ENCODE measurements around the gene ZSCAN16. TPM values are rescaled to one million over a fixed set of nuclear protein-coding genes. Genes with fewer than 3 reads are reported as not detected.

Gene ZSCAN16
- total and polyA plus RNA-seq, 5 donors from 2014 or later: 8.0 to 26.5 (median 13.0) TPM

DNA sequence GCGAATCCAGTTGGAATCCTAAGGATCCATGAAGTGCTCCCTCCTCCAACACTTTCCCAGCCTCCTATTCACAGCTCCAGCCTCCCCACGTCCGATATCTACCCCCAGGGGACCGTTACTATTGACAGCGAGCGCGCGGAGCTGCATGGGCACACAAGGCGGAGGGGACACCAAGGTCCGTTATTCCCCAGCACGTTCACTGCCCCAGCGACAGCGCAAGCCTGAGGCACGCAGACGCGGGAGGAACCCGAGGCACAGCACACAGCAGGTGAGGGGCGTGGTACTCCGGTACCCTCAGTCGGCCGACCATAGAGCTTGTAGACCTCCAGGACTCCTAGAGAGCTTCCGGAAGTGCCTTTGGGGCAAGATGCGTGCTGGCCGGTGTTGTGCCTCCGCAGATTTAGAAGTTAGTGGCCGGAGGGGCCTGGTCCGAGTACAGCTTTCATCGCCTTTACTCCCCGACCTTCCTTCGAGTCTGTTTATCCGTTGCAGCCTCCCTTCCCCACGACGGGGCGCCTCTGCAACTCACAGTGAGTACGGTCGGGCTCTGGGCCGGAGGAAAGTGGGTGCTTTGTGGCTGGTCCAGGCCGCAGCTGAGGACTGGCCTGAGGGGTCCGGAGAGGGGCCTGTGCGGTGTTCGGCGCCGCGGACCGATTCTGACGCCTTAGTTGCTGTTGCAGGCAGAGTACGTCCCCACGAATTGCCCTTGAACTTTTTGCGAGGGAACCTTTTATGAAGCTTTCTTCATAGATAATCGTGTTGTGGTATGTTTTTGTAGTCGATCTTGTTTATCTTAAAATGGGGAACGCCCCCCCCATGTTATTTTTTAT, 17.3 kb downstream of the ZSCAN16 start, which contains the start of gene ZKSCAN8:
Gene ZKSCAN8, plus strand, starts transcription at position 384 of the 830 bp plus-strand sequence. CDS start 6,525 bp downstream, outside the sequence.
- Mint-ChIP-seq H3K4me3 (peak within 1 kb of the TSS; percentile 95 to 97 (median 97)), H3K4me1 (peaks cover 35 to 70% (median 52%) of the 10 kb centered on the region in 4 donors), H3K36me3 (peaks cover 14% of the 10 kb centered on the region), H3K27ac (peak within 1 kb of the TSS; percentile 93 to 98 (median 95)), H3K27me3 (no peaks in the 10 kb centered on the region), H3K9me3 (no peaks in the 10 kb centered on the region)
- peaks cover 57% of the 10 kb centered on the region for H3K4me1 ChIP-seq (ENCODE audit: control insufficient read depth, insufficient read depth, low read length, poor library complexity, severe bottlenecking)
- peaks cover 3% of the 10 kb centered on the region for H3K36me3 ChIP-seq (ENCODE audit: control insufficient read depth, insufficient read depth, low read length)
- DNase-seq (peak; percentile 68 to 92 (median 79)), ATAC-seq (ENCODE audit: low read depth in 2 of 2) (peak; percentile 94)
- peak within 1 kb of the TSS; percentile 62 for H3K27ac ChIP-seq (ENCODE audit: insufficient read depth, low read length, poor library complexity, severe bottlenecking)
- H3K9me3 ChIP-seq (ENCODE audit: control insufficient read depth in 2 of 2, low read length in 2 of 2): no peaks in the 10 kb centered on the region
- no peaks in the 10 kb centered on the region for H3K27me3 ChIP-seq (ENCODE audit: control insufficient read depth, insufficient read depth, low read length)
- peak within 1 kb of the TSS; percentile 82 for H3K4me3 ChIP-seq (ENCODE audit: low read depth, low read length)

DNA sequence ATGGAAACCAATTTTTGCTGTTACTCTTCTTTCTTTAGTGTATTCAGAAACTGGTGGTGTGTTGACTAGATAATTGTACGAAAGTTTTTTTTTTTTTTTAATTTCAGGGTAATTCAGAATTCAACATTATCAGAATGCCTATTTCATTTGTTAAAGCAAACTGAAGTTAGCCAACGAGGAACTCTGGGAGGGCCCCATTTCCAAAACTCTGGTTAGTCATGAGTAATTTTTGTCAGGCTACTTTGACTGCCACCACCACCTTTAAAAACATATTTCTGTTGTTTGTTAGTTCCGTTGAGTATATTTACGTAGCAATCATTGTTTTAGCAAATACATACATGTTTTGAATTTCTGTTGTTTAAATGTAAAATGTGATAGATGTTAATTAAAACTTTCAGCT, 18.0 kb downstream of the ZSCAN16 start:
- Histone ChIP-seq H3K27me3 (ENCODE audit: control insufficient read depth, insufficient read depth, low read length) (no peaks in the 10 kb centered on the region), H3K36me3 (ENCODE audit: control insufficient read depth, insufficient read depth, low read length) (peaks cover 6% of the 10 kb centered on the region), H3K9me3 (ENCODE audit: control insufficient read depth in 2 of 2, low read length in 2 of 2) (no peaks in the 10 kb centered on the region), H3K27ac (ENCODE audit: insufficient read depth, low read length, poor library complexity, severe bottlenecking) (no peak overlapping the region), H3K4me3 (ENCODE audit: low read depth, low read length) (peak overlapping the region; percentile 82), H3K4me1 (ENCODE audit: control insufficient read depth, insufficient read depth, low read length, poor library complexity, severe bottlenecking) (peaks cover 49% of the 10 kb centered on the region)
- Mint-ChIP-seq H3K4me3 (peak overlapping the region; percentile 95 to 97 (median 97)), H3K27me3 (no peaks in the 10 kb centered on the region), H3K36me3 (peaks cover 15% of the 10 kb centered on the region), H3K27ac (peak overlapping the region in 2 of 3 donors; percentile 95 to 98), H3K9me3 (no peaks in the 10 kb centered on the region), H3K4me1 (peaks cover 35 to 66% (median 47%) of the 10 kb centered on the region in 4 donors)
- no peak for DNase-seq
- ATAC-seq (ENCODE audit: low read depth in 2 of 2): no peak

GRCh38 chr6:28145231-28145630, 20.8 kb downstream of the ZSCAN16 start:
- Mint-ChIP-seq H3K9me3 (no peaks in the 10 kb centered on the region), H3K36me3 (peaks cover 35% of the 10 kb centered on the region), H3K4me3 (peak overlapping the region in 1 of 4 donors; percentile 80), H3K27ac (peak overlapping the region in 1 of 3 donors; percentile 60), H3K27me3 (no peaks in the 10 kb centered on the region), H3K4me1 (peaks cover 29 to 57% (median 48%) of the 10 kb centered on the region in 4 donors)
- no peak for ATAC-seq (ENCODE audit: low read depth in 2 of 2)
- no peak for DNase-seq
- H3K27me3 ChIP-seq (ENCODE audit: control insufficient read depth, insufficient read depth, low read length): no peaks in the 10 kb centered on the region
- no peak overlapping the region for H3K27ac ChIP-seq (ENCODE audit: insufficient read depth, low read length, poor library complexity, severe bottlenecking)
- H3K4me1 ChIP-seq (ENCODE audit: control insufficient read depth, insufficient read depth, low read length, poor library complexity, severe bottlenecking): peaks cover 34% of the 10 kb centered on the region
- H3K36me3 ChIP-seq (ENCODE audit: control insufficient read depth, insufficient read depth, low read length): peaks cover 33% of the 10 kb centered on the region
- no peaks in the 10 kb centered on the region for H3K9me3 ChIP-seq (ENCODE audit: control insufficient read depth in 2 of 2, low read length in 2 of 2)
- H3K4me3 ChIP-seq (ENCODE audit: low read depth, low read length): no peak overlapping the region

DNA sequence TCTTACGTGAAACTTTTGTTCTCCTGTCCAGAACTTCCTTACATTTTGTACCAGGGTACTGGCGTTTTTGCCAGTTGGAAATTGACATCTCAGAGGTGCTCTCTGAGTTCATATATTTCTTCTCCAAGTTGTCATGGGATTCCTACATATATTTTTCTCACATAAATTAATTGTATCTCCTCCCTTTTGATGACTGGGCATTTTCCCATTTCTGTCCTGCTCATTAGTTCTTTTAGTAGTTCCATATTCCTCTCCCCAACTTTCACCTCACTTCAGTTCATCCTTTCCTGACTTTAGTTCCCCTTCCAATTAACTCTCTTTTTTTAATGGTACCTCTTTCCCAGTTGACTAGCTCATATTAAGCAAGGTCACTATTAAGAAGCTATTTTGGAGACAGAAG, 28.1 kb downstream of the ZSCAN16 start:
- Mint-ChIP-seq H3K27ac (no peak overlapping the region), H3K4me3 (no peak overlapping the region), H3K4me1 (peaks cover 9 to 19% (median 9%) of the 10 kb centered on the region in 4 donors), H3K36me3 (peaks cover 77% of the 10 kb centered on the region), H3K9me3 (peaks cover 0 to 9% (median 3%) of the 10 kb centered on the region in 7 donors), H3K27me3 (no peaks in the 10 kb centered on the region)
- peaks cover 0 to 2% of the 10 kb centered on the region in 2 experiments for H3K9me3 ChIP-seq (ENCODE audit: control insufficient read depth in 2 of 2, low read length in 2 of 2)
- no peaks in the 10 kb centered on the region for H3K27me3 ChIP-seq (ENCODE audit: control insufficient read depth, insufficient read depth, low read length)
- no peak overlapping the region for H3K4me3 ChIP-seq (ENCODE audit: low read depth, low read length)
- DNase-seq: no peak
- no peak overlapping the region for H3K27ac ChIP-seq (ENCODE audit: insufficient read depth, low read length, poor library complexity, severe bottlenecking)
- ATAC-seq (ENCODE audit: low read depth in 2 of 2): no peak
- H3K36me3 ChIP-seq (ENCODE audit: control insufficient read depth, insufficient read depth, low read length): peaks cover 89% of the 10 kb centered on the region
- no peaks in the 10 kb centered on the region for H3K4me1 ChIP-seq (ENCODE audit: control insufficient read depth, insufficient read depth, low read length, poor library complexity, severe bottlenecking)

DNA sequence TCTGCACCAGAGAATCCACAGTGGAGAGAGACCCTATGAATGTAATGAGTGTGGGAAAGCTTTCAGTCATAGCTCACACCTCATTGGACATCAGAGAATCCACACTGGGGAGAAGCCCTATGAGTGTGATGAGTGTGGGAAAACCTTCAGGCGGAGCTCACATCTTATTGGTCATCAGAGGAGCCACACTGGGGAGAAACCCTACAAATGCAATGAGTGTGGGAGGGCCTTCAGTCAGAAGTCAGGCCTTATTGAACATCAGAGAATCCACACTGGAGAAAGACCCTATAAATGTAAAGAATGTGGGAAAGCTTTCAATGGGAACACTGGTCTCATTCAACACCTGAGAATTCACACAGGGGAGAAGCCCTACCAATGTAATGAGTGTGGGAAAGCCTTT, 29.1 kb downstream of the ZSCAN16 start:
- Mint-ChIP-seq H3K27ac (no peak overlapping the region), H3K4me1 (peaks cover 3 to 14% (median 9%) of the 10 kb centered on the region in 4 donors), H3K9me3 (peaks cover 0 to 9% (median 3%) of the 10 kb centered on the region in 7 donors), H3K4me3 (no peak overlapping the region), H3K27me3 (no peaks in the 10 kb centered on the region), H3K36me3 (peaks cover 78% of the 10 kb centered on the region)
- Histone ChIP-seq H3K36me3 (ENCODE audit: control insufficient read depth, insufficient read depth, low read length) (peaks cover 81% of the 10 kb centered on the region), H3K9me3 (ENCODE audit: control insufficient read depth in 2 of 2, low read length in 2 of 2) (peaks cover 0 to 2% of the 10 kb centered on the region in 2 experiments), H3K4me3 (ENCODE audit: low read depth, low read length) (no peak overlapping the region), H3K4me1 (ENCODE audit: control insufficient read depth, insufficient read depth, low read length, poor library complexity, severe bottlenecking) (no peaks in the 10 kb centered on the region), H3K27ac (ENCODE audit: insufficient read depth, low read length, poor library complexity, severe bottlenecking) (no peak overlapping the region), H3K27me3 (ENCODE audit: control insufficient read depth, insufficient read depth, low read length) (no peaks in the 10 kb centered on the region)
- DNase-seq: no peak
- ATAC-seq (ENCODE audit: low read depth in 2 of 2): no peak

DNA sequence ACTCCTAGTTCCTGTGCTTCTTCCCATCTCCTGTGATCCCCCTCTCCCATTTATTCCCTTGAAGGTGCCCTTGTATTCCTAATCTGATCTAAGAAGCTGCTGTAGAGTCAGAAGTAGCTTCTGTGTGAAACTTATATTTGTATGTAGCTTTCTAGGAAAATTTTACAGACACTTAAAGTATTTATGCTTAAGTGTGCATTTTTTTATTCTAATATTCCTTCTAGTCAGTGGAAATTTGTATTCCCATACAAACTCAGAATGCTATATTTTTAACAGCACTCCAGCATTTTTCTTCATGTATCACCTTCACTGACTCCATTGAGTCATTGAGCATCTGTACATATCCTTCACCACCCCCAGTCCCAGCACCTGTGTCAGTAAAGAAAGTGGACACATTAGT, 29.9 kb downstream of the ZSCAN16 start:
- Mint-ChIP-seq H3K27me3 (no peaks in the 10 kb centered on the region), H3K4me1 (peaks cover 0 to 20% (median 5%) of the 10 kb centered on the region in 4 donors), H3K27ac (no peak overlapping the region), H3K36me3 (peaks cover 79% of the 10 kb centered on the region), H3K4me3 (no peak overlapping the region), H3K9me3 (peaks cover 0 to 9% (median 4%) of the 10 kb centered on the region in 7 donors)
- Histone ChIP-seq H3K27ac (ENCODE audit: insufficient read depth, low read length, poor library complexity, severe bottlenecking) (no peak overlapping the region), H3K27me3 (ENCODE audit: control insufficient read depth, insufficient read depth, low read length) (no peaks in the 10 kb centered on the region), H3K4me1 (ENCODE audit: control insufficient read depth, insufficient read depth, low read length, poor library complexity, severe bottlenecking) (no peaks in the 10 kb centered on the region), H3K4me3 (ENCODE audit: low read depth, low read length) (no peak overlapping the region), H3K36me3 (ENCODE audit: control insufficient read depth, insufficient read depth, low read length) (peaks cover 73% of the 10 kb centered on the region), H3K9me3 (ENCODE audit: control insufficient read depth in 2 of 2, low read length in 2 of 2) (peaks cover 0 to 2% of the 10 kb centered on the region in 2 experiments)
- ATAC-seq (ENCODE audit: low read depth in 2 of 2) (no peak), DNase-seq (no peak)

- Mint-ChIP-seq H3K27me3 (no peaks in the 10 kb centered on the region), H3K36me3 (peaks cover 59% of the 10 kb centered on the region), H3K4me3 (no peak overlapping the region), H3K27ac (no peak overlapping the region), H3K4me1 (peaks cover 6 to 18% (median 12%) of the 10 kb centered on the region in 4 donors), H3K9me3 (peaks cover 0 to 7% (median 3%) of the 10 kb centered on the region in 7 donors)
- H3K27ac ChIP-seq (ENCODE audit: insufficient read depth, low read length, poor library complexity, severe bottlenecking): no peak overlapping the region
- ATAC-seq (ENCODE audit: low read depth in 2 of 2): no peak
- H3K36me3 ChIP-seq (ENCODE audit: control insufficient read depth, insufficient read depth, low read length): peaks cover 35% of the 10 kb centered on the region
- no peaks in the 10 kb centered on the region for H3K27me3 ChIP-seq (ENCODE audit: control insufficient read depth, insufficient read depth, low read length)
- peaks cover 8% of the 10 kb centered on the region for H3K4me1 ChIP-seq (ENCODE audit: control insufficient read depth, insufficient read depth, low read length, poor library complexity, severe bottlenecking)
- H3K9me3 ChIP-seq (ENCODE audit: control insufficient read depth in 2 of 2, low read length in 2 of 2): no peaks in the 10 kb centered on the region
- DNase-seq: no peak
- no peak overlapping the region for H3K4me3 ChIP-seq (ENCODE audit: low read depth, low read length)
These were observed 33.9 kb downstream of the ZSCAN16 start for GRCh38 chr6:28158318-28158717.
